ENCODE results near the gene VPS36.
"Not testable (repeated sequence)": the region's sequence is repeated elsewhere in the genome, so short reads cannot be mapped to it uniquely, and the experiment has no call there.

The VPS36 gene

GRCh38 chr13:52377898-52378297 is 72.5 kb downstream of the VPS36 start:
- no peak for DNase-seq (ENCODE audit: low read depth)
- no peak for TF ChIP-seq CTCF (conservative IDR thresholded peaks at IDR 0.05; ENCODE audit: control insufficient read depth, insufficient read depth, low read depth, low read length)
- H3K4me3 ChIP-seq (ENCODE audit: control insufficient read depth, low read depth, low read length): no peak overlapping the region

GRCh38 chr13:52374873-52375411 is 75.5 kb downstream of the VPS36 start:
- DNase-seq (ENCODE audit: low read depth): peak; percentile 12
- TF ChIP-seq CTCF (conservative IDR thresholded peaks at IDR 0.05; ENCODE audit: control insufficient read depth, insufficient read depth, low read depth, low read length): no peak
- no peak overlapping the region for H3K4me3 ChIP-seq (ENCODE audit: control insufficient read depth, low read depth, low read length)

GRCh38 chr13:52374389-52374788 is 76.0 kb downstream of the VPS36 start:
- DNase-seq (ENCODE audit: low read depth): no peak
- H3K4me3 ChIP-seq (ENCODE audit: control insufficient read depth, low read depth, low read length): no peak overlapping the region
- no peak for TF ChIP-seq CTCF (conservative IDR thresholded peaks at IDR 0.05; ENCODE audit: control insufficient read depth, insufficient read depth, low read depth, low read length)

- not testable (repeated sequence) for H3K4me3 ChIP-seq (ENCODE audit: control insufficient read depth, low read depth, low read length)
- DNase-seq (ENCODE audit: low read depth): peak; percentile 30
These were observed 77.2 kb downstream of the VPS36 start for GRCh38 chr13:52373277-52373676.

GRCh38 chr13:52371736-52372247 is 78.6 kb downstream of the VPS36 start:
- peak; percentile 77 for DNase-seq (ENCODE audit: low read depth)
- no peak for TF ChIP-seq CTCF (conservative IDR thresholded peaks at IDR 0.05; ENCODE audit: control insufficient read depth, insufficient read depth, low read depth, low read length)
- H3K4me3 ChIP-seq (ENCODE audit: control insufficient read depth, low read depth, low read length): no peak overlapping the region

GRCh38 chr13:52366291-52366690 is 84.1 kb downstream of the VPS36 start:
- H3K4me3 ChIP-seq (ENCODE audit: control insufficient read depth, low read depth, low read length): no peak overlapping the region
- no peak for DNase-seq (ENCODE audit: low read depth)
- no peak for TF ChIP-seq CTCF (conservative IDR thresholded peaks at IDR 0.05; ENCODE audit: control insufficient read depth, insufficient read depth, low read depth, low read length)

Measured in fibroblast of mammary gland (primary cell).